Activated CD4-positive, alpha-beta T cell treated with anti-CD3 and anti-CD28 coated beads for 1 hour (primary cell): ENCODE results near the gene PALS2.

Experiments
- DNase-seq: peaks from one replicate; pipeline ENCODE4 v3.0.0-alpha.2; 2020

PALS2 gene

DNA sequence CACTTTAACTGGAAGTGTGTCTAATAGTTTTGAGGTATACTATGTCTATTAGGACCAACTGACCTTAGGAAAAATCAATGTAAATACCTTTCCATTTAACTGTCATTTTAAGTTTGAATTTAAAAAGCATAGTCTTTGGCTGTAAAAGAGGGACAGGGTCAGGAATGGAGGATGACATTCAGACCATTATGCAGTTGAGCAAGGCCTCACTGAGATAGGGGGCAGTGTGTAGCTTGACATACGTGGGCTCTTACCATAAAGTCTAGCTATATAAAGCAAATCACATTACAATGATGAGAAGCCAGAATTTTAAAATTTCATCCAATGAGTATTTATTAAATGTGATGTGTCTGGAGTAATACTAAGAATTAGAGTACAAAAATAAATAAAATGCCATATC lies 17.9 kb downstream of the PALS2 start:
- no peak for DNase-seq

DNA sequence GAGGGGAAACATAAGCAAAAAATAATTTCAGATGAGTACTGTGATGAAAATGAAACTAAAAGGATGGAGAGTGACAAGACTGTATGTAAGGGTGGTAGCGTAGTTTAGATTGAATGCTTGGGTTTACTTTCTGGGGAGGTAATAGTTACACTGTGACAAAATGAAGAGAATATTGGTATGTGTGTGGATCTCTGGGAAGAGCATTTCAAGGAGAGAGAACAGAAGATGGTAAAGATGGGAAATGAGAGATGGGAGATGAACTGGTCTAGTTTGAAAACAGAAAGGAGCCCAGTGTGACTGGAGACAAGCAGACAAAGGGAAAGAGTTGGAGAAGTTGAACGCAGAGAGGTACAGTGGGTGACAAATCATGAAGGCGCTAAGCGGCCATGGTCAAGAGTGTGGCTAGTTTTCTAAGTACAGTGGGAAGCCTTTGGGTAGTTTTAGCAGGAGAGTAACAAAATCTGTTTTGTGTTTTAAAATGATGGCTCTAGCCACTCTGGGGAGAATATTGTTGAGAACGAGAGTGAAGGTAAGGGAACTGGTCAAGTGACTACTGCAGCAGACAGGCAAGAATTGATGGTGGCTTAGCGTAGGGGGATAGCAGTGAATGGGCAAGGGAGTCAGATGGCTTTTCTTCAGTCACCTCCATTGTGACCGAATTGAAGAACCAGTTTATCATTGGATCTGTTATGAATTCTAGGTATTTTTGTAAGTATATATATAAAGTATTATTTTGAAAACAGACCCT lies 22.6 kb downstream of the PALS2 start:
- DNase-seq: no peak

DNA sequence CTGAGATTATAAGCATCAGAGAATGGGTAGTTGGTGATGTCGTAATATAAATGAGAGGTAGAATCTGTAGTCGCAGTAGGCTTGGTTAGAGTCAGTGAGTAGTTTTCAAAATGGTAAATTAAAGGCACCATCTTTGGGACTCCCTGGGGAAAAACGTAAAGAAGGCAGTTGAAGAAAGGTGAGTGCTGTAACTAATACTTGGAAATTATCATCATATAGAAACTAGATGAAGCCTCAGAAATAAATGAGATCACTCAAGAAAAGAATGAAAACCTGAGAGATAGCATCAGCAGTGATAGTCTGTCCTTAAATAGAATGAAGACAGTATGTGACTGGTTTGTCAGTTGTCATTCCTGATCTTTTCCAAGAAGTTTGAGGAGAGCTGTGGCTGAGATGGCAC lies 23.8 kb downstream of the PALS2 start:
- no peak for DNase-seq

DNA sequence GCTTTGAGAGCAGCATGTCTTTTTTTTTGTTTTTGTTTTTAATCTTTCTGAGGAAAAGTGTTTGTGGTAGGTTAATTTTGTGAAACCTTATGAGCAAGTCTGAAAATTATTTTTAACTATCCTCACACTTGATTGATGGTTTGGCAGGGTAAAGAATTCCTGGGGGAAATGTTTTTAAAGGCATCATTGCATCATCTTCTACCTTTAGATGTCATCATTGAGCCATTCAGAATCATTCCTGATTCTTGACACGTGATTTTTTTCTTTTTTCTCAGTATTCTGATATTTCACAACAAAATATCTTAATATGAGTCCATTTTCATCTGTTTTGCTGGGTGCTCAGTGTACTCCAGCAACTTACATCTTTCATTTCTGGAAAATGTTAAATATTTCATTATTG lies 28.3 kb downstream of the PALS2 start:
- DNase-seq: no peak

DNA sequence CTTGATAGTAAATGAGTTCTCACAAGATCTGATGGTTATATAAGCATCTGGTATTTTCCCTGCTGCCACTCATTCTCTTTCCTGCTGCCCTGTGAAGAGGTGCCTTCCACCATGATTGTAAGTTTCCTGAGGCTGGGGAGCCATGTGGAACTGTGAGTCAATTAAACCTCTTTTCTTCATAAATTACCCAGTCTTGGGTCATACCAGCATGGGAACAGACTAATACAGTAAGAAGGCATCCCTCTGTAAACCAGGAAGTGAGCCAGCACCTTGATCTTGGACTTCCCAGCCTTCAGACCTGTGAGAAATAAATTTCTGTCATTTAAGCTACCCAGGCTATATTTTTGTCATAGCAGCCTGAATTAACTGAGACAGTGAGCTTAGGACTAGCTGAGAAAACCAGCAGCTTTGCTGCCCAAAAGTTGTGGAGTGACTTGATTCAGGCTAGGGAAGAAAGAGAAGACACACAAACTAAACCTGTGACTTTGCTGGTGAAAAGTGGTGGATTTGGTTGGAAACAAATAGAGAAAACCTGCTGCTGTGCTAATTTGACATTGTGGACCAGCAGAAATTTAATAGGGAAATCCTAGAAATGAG lies 29.7 kb downstream of the PALS2 start:
- DNase-seq: no peak

DNA sequence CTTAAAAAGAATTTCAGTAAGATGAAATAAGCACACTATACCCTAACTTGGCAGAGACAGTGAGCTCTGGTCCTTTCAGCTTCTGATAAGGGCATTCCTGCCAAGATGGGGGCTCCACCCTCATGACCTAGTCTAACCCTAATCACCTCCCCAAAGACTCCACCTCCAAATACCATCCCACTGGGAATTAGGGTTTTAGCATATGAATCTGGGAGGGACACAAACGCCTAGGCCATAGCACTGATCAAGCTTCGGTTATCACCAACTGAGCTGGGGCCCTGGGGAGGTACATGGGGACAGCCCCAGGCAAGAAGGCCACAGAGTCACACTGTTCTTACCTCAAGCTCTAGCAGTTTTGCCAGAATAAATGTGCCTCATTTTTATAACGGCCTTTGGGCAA lies 31.4 kb downstream of the PALS2 start:
- no peak for DNase-seq

DNA sequence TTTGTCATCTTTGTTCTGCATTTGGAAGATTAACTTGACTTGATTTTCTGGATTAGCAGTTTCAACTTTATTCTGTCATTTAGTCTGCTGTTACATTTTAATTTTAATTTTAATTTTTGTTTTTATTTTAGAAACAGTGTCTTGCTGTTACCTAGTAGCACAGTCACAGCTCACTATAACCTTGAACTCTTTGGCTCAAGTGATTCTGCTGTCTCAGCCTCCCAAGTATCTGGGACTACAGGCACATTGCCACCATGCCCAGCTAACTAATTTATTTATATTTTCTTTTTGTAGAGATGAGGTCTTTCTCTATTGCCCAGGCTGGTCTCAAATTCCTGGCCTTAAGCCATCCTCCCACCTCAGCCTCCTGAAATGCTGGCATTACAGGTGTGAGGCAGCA lies 35.3 kb downstream of the PALS2 start:
- DNase-seq: no peak

DNA sequence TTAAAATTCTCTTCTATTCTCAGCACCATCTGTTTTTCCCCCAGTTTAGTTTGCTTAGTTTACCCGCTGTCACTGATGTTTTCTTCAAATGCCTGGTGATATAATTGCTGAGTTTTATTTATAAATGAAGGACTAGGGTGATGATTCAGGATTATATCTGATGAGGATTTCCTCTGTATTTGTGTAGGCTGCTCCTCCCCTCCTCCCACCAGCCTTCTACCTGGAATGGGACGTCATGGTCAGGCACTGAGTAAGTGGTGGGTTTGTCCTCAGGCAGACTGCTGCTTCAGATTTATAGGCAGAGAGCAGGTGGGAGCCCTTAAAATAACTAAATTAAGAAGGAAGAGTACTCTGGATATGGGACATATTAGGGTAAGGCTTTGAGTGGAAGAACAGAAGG lies 35.8 kb downstream of the PALS2 start:
- DNase-seq: no peak

DNA sequence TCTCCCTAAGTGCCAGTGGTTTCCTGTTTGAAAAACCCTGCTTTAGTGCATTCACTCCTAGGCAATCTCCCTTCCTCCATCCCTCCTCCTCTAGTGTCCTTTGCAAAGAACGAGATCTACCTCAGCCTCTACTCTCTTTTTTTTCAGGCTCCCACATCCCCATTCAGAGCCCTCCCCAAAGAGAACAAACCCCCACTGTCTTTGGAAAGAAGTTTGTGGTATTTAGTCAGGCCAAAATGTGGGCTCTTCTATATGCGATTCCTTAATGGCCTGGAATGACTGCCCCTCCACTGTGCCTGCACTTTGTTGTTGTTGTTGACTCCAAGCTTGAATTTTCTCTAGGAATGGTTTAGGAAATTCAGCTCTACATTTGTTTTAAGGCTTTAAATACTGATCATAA lies 36.3 kb downstream of the PALS2 start:
- DNase-seq: no peak

DNA sequence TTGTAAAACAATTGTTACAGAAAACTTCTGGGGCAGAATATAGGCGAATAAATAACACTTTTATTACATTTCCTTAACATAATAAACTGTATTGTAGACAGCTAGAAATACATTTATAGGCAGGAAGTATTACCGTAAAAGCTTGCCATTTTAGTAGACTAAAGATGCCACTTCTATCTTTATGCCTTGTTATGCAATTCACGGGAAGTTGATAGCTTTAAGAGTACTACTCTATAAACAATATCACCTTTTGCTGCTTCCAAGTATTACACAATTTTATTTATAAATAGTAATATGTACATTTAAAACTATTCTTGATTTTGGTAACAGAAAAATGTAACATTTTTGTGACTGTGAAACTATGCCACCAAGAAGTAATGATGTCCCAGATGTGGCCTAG lies 37.9 kb downstream of the PALS2 start:
- DNase-seq: no peak

DNA sequence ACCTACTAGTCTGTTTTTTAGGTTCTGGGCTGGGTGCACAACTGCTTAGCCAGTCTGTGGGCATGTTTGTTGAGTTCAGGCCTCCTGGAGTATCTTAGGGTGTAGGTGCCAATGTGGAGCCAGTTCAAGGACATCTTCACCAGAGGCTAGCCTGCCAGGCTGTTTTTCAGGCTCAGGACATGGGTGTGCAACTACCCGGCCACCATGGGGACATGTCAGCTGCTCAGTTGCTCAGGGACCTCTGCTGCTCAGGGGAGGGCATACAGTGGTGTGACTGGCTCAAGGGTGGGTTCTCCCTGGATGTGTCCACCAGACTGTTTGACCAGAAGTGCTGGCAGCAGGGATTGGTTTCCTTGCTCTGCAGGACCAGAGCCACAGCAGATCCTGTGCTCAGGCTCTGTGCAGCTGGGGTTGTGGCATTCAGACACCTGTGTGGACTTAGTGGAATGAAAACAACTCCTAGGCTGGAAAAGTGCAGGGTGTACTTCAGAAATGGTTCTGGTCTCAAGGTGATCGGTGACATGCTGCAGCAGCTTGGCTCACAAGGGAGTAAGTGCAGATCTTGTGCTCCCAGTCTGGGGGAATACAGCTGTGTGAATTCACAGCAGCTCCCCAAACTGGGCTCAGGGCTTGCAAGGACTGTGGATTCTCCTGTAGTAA lies 44.8 kb downstream of the PALS2 start:
- no peak for DNase-seq

DNA sequence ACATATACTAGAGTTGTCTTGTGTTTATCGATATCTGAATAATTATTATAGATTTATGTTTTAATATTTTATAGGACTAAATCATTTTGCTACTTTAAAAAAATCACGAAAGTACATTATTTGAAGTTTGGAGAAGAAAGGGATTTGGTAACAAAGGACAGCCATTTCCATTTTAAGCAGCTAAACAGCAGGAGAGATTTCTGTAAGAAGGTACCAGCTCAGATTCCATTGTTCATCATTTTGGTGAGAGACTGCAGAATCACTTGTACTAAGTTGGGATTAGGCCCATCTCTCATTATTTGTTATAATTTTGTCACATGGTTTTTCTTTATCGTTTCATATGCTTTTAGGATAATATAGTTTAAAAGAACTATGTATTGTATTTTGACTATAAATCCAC lies 46.7 kb downstream of the PALS2 start:
- DNase-seq: no peak

DNA sequence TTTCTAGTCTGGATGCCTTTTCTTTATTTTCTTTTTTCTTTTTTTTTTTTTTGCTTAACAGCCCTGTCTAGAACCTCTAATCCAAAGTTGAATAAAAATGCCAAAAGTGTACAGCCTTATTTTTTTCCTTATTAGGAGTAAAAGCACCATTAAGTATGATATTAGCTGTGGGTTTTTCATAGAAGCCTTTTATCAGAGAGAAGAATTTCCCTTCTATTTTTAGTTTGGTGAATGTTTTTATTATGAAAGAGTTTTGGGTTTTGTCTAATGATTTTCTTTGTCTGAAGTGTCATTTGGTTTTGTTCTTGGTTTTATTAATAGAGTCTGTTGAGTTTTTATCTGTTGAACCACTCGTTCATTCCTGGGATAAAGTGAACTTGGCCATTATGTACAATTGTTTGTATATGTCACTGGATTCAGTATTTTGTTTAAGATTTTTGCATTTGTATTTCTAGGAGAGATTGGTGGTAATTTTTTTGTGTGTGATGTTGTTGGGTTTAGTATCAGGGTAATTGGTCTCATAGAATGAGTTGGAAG lies 49.5 kb downstream of the PALS2 start:
- DNase-seq: no peak
